Measurements from ENCODE around the gene PATZ1.

The PATZ1 gene

GRCh38 chr22:31332886-31333285 lies 13.3 kb downstream of the PATZ1 start:
- no peak for TF ChIP-seq CTCF (IDR thresholded peaks at IDR 0.05; ENCODE audit: insufficient read depth, low read length, missing control alignments)
- POLR2A ChIA-PET, result no interaction called here
- no peak overlapping the region for H3K4me3 ChIP-seq (ENCODE audit: low read depth, low read length)
- no peak for DNase-seq (ENCODE audit: low read depth, low spot score)
- CTCF ChIA-PET, result interaction anchor here (0.7 to 7.4 kb wide), 5 partner anchors 12 to 81 kb away, joined by 3 to 53 read pairs (median 4); no protein-coding TSS in a partner anchor

DNA sequence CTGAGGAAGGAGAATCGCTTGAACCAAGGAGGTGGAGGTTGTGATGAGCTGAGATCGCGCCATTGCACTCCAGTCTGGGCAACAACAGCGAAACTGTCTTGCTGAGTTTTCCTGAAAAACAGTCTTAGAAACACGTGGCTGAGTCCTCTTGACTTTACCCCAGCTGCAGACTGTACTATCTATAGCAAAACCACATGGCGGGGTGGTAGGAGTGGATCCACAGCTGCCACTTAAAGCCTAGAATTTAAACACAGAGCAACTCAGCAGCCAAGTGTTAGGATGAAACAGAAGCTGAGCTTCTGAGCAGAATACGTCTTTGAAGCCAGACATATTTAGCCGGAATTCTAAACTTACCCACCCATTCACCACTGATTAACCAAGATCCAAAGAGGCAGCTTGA lies 14.1 kb downstream of the PATZ1 start:
- no peak for TF ChIP-seq CTCF (IDR thresholded peaks at IDR 0.05; ENCODE audit: insufficient read depth, low read length, missing control alignments)
- no peak for DNase-seq (ENCODE audit: low read depth, low spot score)
- H3K4me3 ChIP-seq (ENCODE audit: low read depth, low read length), result no peak overlapping the region
- POLR2A ChIA-PET, result no interaction called here
- CTCF ChIA-PET, result interaction anchor here (0.8 to 7.4 kb wide), 3 partner anchors 13 to 59 kb away, joined by 3 to 53 read pairs (median 4); no protein-coding TSS in a partner anchor

DNA sequence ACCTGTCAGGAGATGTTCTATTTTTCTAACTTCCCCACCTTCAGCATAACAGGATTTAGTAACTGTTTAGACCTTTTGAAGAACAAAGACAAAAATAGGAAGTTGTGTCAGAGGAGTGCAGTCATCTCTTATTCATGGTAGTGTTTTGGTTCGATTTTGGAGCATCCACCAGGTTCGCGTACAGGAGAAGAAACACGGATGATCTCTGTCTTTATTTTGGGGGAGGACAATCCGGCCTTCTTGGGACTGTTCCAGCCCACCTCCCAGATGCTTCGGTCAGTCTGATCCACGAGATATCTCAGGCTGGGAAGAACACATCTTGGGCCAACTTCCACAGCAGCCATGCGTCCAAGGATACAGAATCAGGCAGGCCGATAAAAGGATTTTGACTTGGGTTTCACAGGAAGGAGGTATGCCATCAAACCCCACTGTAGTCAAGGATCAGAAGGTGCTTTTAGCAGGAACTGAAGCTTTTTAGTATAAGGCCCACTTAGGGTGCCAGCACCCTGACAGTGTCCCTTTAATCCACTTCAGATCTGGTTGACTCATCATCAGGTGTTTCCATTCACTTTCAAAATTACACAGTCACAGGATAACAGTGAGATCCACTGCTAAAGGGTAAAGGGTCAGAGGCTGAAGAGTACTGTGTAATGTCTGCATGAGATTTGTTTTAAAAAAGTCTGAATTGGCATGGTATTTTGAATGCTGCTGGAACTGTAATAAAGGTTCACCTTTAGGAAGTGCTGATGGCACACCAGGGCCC lies 16.5 kb downstream of the PATZ1 start:
- POLR2A ChIA-PET, result no interaction called here
- CTCF ChIA-PET, result interaction anchor here (7.4 kb wide), 1 partner anchor 16 kb away, joined by 53 read pairs; no protein-coding TSS in a partner anchor
- TF ChIP-seq CTCF (IDR thresholded peaks at IDR 0.05; ENCODE audit: insufficient read depth, low read length, missing control alignments), result no peak
- DNase-seq (ENCODE audit: low read depth, low spot score), result no peak
- no peak overlapping the region for H3K4me3 ChIP-seq (ENCODE audit: low read depth, low read length)

DNA sequence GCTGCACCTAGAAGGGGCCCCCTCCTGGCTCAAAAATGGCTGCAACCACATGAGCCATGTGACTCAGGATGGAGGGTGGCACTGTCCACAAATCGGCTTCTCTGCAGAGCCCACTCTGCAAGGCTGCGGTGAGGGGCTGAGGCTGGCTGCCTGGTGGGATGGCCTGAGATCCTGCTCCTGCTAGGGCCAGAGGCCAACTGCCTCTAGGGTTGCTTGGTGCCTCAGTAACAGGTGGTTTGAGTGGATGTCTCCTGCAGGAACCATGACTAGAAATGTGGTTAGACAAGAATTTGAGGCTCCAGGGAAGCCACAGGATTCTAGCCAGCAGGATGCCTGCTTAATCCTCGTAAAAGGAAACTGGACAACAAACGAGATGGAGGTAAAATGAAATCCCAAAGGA lies 17.1 kb downstream of the PATZ1 start:
- H3K4me3 ChIP-seq (ENCODE audit: low read depth, low read length), result no peak overlapping the region
- no peak for DNase-seq (ENCODE audit: low read depth, low spot score)
- ChIA-PET CTCF (interaction anchor here (7.4 kb wide), 1 partner anchor 15 kb away, joined by 53 read pairs; no protein-coding TSS in a partner anchor), POLR2A (no interaction called here)
- no peak for TF ChIP-seq CTCF (IDR thresholded peaks at IDR 0.05; ENCODE audit: insufficient read depth, low read length, missing control alignments)

DNA sequence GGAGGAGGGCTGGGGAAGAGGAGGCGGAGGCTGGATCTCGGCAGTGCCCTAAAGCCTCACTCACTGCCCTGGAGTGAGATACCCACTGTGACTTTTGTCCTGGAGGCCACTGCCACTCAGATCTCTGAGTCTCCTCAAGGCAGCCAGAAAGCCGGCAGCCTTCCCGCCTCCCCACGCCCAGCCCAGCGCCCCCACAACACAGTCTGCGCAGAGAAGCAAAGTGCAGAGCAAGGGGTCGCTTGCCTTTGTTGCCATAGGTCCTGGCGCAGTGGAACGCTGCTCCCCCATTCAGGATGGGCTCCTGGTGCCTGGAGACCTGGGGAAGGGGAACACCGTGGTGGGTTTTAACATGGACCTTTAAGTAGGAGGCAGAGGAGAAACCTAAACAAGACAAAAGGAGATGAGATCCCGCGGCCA lies 17.6 kb downstream of the PATZ1 start:
- POLR2A ChIA-PET, result no interaction called here
- DNase-seq (ENCODE audit: low read depth, low spot score), result no peak
- CTCF ChIA-PET, result interaction anchor here (0.7 to 1.2 kb wide), 2 partner anchors 9 to 16 kb away, joined by 3 read pairs; no protein-coding TSS in a partner anchor
- TF ChIP-seq CTCF (IDR thresholded peaks at IDR 0.05; ENCODE audit: insufficient read depth, low read length, missing control alignments), result no peak
- H3K4me3 ChIP-seq (ENCODE audit: low read depth, low read length), result no peak overlapping the region

DNA sequence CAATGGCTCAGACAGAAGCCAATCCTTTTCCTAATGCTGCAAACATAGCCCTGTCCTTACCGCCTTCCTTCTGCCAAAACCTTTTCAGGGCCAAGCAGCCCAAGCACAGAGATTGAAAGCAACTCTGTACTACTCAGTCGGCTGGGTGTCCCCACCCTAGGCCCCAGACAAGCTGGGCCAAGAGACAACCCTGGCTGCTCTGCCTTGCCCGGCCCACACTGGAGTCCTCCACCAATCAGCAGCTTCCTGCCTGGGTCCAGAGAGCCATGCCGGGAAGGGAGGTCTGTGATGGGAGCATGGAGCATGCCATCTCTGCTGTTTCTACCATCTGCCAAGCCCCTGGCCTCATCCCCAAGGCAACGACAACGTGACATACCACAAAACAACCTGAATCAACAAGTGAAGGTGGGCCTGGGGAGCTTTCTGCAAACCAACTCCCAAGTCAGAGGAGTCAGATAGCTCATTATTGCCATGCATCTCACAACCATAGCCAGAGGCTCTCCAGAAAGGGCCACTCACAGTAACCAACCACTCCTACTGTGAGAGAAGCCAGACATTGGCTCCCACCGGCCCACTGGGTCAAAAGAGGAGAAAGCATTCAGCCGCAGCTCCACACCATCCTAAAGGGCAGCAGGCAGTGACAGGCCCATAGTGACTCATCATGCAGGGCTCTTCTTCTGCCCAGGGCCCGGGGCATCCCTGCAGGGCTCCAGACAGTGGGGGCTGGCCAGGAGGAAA lies 18.2 kb downstream of the PATZ1 start:
- ChIA-PET CTCF (interaction anchor here (0.7 to 5.4 kb wide), 3 partner anchors 9 to 17 kb away, joined by 3 to 67 read pairs (median 3); no protein-coding TSS in a partner anchor), POLR2A (no interaction called here)
- no peak overlapping the region for H3K4me3 ChIP-seq (ENCODE audit: low read depth, low read length)
- DNase-seq (ENCODE audit: low read depth, low spot score), result no peak
- TF ChIP-seq CTCF (IDR thresholded peaks at IDR 0.05; ENCODE audit: insufficient read depth, low read length, missing control alignments), result no peak
